HG02870 (cell line): ENCODE results near the gene SLC11A1.

Experiments used
- ATAC-seq: cut with Tn5 transposase; IDR thresholded peaks from one replicate; pipeline ENCODE4 v1.9.1; 2021; ENCODE audit warnings: mild to moderate bottlenecking, moderate library complexity; ENCODE audit not compliant: unreplicated experiment

The SLC11A1 gene

GRCh38 chr2:218381916-218382366 is at the start of gene SLC11A1:
TSS of gene SLC11A1 (plus strand) at chr2:218382273. CDS start at chr2:218382369, 96 bp downstream.
- ATAC-seq: no peak

DNA sequence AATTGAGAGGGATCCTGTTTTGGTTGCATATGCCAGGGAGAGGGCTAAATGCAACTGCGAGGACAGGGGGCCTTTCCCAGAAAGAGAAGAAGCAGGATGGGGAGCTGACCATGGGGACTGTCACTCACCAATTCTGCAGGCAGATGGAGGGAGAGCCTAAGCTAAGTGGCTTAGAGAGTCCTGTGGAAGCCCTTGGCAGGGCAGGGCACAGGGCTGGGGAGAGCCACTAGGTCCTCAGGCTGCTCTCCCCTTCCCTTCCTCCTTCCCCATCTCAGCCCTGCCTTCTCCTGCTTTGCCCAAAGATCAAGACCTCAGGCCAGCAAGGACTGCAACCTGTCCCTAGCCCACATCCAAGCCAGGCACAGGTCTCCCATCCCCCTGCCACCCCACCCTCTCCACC is 49.8 kb upstream of the SLC11A1 start:
- ATAC-seq: no peak

DNA sequence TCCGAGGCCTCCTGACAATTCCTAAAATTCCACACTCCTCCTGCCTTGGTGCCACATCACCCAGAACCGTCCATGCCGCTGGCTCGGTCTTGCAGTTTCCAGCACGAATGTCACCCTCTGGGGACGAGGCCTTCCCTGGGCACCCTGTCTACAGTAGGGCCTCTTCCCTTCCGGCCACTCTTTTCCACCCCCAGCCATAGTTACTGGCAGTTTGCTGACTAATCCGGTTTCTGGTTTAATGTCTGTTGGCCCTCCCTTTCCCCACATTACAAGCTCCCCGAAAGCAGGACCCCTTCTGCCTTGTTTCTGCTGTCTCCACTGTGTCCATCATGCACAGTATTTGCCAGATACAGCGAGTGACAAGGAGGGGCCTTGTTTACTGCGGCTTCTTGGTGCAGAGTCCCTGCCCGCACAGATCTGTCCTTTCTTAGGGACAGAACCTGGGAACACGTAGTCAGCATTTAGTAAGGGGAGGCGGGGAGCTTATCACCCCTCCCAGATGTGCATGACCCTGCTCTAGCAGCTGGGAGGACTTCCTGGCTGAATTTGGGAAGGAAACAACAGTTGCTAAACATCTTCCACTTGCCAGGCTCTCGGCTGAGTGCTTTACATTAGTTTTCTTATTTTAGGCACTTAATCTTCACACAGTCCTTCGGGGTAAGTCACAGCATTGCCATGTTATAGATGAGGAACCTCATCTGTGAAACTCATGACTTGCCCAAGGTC is 49.0 kb upstream of the SLC11A1 start:
- ATAC-seq: no peak

DNA sequence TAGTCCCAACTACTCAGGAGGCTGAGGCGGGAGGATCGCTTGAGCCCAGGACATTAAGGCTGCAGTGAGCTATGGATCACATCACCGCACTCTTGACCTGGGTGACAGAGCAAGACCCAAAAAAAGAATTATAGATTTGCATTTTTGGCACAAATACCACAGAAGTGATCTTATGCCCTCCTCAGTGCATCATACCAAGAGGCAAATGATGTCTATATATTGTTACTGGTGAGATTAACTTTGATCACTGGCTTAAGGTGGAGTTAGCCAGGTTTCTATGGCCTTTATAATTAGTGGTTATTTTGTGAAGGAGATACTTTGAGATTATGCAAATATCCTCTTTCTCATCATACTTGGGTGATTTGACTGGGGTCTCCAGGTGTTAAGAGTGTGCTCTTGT is 47.5 kb upstream of the SLC11A1 start:
- no peak for ATAC-seq

- no peak for ATAC-seq
Observed at GRCh38 chr2:218340656-218341055, 41.4 kb upstream of the SLC11A1 start.

GRCh38 chr2:218341381-218341780 is 40.7 kb upstream of the SLC11A1 start:
- no peak for ATAC-seq

DNA sequence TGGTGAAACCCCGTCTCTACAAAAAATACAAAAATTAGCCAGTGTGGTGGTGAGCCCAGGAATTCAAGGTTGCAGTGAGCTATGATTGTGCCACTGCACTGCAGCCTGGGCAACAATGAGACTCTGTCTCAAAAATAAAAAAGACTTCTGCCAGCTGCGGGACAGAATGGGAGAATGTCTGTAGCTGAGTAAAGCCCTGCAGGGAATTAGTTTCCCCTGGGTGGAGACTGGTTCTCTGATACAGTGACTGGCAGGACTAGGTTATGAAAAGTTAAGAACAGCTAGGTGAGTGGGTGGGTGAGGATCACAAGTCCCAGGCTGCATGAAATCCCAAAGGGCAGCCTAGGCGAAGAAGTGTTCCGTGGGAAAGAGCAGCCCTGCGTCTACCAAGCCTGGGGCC is 39.2 kb upstream of the SLC11A1 start:
- no peak for ATAC-seq

DNA sequence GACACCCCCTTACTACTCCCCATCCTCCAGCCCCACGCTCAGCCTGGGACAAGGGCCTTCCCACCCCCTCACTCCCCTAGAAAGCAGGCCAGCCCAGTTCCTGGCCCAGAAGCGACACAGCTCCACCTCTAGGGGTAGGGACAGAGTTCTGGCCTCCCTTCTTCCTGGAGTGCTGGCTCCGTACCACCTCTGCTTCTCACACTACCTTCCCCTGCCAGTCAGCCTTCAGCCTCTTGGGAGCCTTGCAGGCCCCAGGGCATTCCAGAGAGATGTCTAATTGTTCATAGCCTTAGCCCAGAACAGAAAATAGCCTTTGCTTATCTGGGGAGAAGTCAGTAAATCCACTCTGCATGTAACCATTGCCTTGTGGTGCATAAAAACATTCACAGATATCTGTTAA is 38.5 kb upstream of the SLC11A1 start:
- ATAC-seq: no peak

DNA sequence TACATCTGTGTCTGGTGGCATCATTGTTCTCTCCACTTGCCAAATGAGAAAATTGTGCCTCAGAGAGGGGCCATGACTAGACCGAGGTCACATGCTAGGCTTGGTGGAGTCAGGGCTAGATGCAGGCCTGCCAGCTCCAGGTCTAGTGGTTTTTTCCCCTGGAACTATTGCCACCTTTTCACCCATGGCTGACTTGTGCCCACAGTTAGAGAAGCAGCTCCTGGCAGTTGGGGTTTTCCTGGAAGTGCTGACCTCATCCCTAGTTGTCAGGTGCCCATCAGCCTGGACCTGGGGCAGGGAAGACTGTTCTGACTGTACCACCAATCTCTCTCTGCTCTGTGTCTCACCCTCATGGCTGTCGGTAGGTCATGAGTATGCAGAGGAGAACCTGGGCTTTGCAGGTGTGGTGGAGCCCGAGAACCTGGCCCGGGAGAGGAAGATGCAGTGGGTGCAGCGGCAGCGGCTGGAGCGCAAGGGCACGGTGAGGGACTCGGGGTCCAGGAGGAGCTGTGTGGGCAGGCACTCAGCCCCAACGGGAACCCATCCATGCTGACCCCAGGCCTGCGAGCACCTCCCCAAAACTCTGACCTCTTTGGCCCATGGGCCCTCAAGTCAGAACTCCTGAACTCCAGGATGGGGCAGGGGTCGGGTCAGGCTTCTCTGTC is 37.9 kb upstream of the SLC11A1 start:
- no peak for ATAC-seq

GRCh38 chr2:218344755-218345417 is 37.2 kb upstream of the SLC11A1 start:
- no peak for ATAC-seq

DNA sequence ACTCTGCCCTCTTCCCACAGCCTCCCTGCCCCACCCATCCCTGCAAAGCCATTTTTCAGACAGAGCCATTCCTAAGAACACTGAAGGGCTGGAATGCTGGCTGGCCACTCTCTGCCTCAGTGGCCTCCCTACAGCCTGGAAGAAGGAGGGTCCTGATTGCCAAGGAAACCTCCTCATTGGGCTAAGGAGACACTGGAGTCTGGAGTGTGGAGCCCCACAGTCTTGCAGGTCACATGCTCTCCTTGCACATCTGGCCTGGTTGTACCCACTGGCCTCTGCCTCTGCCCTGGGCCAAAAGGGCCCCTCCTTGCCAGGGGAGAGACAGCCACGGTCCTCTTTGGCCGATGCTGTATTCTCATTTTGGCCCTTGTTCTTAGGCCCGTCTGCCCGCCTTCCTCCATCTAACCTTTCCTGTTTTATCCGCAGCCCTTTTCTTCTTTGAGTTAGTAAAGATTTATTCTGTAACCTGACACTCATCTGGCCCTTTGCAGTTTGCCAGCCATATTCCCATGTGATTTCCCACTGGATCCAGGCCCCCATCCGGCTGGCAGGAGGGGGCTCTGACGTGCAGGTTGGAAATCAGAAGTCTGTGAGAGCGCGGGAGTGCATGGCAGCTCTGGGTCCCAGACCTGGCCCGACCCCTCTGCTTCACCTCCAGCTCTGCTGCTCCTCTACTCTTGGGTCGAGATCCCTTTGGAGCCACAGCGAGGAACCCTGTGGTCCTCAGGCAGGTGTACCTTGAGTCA is 36.4 kb upstream of the SLC11A1 start:
- ATAC-seq: no peak

DNA sequence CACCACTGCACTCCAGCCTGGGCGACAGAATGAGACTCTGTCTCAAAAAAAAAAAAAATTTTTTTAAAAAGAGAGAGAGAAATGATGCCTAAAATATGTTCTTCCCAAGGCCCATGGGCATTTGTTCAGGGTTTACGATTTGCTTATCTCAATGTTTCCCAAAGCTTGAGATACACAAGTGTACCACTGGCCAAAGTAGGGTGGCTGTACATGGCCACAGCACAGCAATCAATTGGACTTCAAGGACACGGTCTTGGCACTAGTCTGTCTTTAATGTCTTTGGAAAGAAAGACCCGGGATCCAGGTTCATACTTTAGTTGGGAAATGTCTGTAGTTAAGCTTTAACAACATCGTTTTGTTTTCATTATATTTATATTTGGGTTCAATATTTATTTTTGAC is 34.9 kb upstream of the SLC11A1 start:
- ATAC-seq: no peak

DNA sequence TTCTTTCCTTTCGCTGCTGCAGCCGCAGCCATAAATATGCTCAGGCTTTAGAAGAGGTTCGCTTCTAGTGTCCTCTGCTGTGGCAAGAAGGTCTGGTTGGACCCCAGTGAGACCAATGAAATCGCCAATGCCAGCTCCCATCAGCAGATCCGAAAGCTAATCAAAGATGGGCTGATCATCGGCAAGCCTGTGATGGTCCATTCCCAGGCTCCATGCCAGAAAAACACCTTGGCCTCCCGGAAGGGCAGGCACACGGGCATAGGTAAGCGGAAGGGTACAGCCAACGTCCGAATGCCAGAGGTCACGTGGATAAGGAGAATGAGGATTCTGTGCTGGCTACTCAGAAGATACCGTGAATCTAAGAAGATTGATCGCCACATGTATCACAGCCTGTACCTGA is 28.0 kb upstream of the SLC11A1 start:
- ATAC-seq: no peak

GRCh38 chr2:218354850-218355443 is 27.1 kb upstream of the SLC11A1 start:
- no peak for ATAC-seq

GRCh38 chr2:218357236-218358177 is 24.6 kb upstream of the SLC11A1 start:
- ATAC-seq: no peak

- ATAC-seq: no peak
Observed at GRCh38 chr2:218360453-218360852, 21.6 kb upstream of the SLC11A1 start.

DNA sequence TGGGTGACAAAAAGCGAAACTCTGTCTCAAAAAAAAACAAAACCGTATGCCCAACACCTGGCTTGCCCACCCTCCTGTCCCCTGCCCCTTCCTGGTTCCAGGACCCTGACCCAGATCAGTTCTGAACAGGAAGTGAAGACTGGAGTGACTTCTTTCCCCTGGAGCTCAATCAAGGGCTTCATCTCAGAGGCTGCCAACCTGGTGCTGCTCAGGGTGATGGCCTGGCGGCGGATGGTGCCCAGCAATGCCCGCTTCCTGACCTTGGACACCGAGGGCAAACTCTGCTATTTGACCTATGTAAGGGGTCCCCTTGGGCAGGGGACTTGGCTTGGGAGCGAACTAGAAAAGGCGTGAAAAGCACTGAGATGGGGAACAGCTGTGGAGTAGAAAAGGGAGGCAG is 19.5 kb upstream of the SLC11A1 start:
- no peak for ATAC-seq

GRCh38 chr2:218363736-218364135 is 18.3 kb upstream of the SLC11A1 start:
- no peak for ATAC-seq

DNA sequence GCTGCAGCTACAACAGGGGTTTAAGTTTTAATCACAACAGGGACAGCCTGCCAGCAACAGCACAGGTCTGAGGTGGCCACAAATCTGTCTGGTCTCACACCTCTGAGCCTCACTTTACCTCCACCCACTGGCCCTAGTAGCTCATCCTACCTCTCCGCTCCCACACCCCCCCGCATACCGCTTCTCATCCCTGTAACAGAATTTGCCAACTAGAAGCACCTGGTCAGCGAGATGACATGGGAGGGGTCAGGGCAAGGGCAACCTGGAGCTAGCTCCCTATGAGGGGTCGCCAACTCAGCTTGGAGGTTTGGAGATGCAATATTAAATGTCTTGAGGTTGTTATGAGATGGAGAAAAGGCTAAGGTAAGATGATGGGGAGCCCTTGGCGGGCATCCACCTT is 17.9 kb upstream of the SLC11A1 start:
- no peak for ATAC-seq
